ACC112 (cell line): ENCODE measurements around the gene SMAD7.

Experiments used
- H2AFZ ChIP-seq: fragments of 200-600 bp; sonication (generic); one replicate; pipeline ENCODE4 v1.6.0; 2017; ENCODE audit warnings: antibody characterized with exemption, low read length; ENCODE audit not compliant: unreplicated experiment
- H3K27ac ChIP-seq: fragments of 200-600 bp; sonication (generic); 2 replicates; pipeline ENCODE4 v1.5.1; 2014; ENCODE audit warnings: low read depth, mild to moderate bottlenecking, antibody characterized with exemption, low read length, moderate library complexity
- H3K27me3 ChIP-seq: fragments of 200-600 bp; sonication (generic); 2 replicates; pipeline ENCODE4 v1.6.1; 2014; ENCODE audit warnings: mild to moderate bottlenecking, antibody characterized with exemption, low read length, moderate library complexity, mixed read lengths; ENCODE audit not compliant: insufficient read depth
- H3K36me3 ChIP-seq: fragments of 200-600 bp; sonication (generic); 2 replicates; pipeline ENCODE4 v1.6.1; 2016; ENCODE audit warnings: mild to moderate bottlenecking, antibody characterized with exemption, low read length, moderate library complexity, mixed read lengths; ENCODE audit not compliant: insufficient read depth
- H3K4me1 ChIP-seq: fragments of 200-600 bp; sonication (generic); one replicate; pipeline ENCODE4 v1.6.1; 2016; ENCODE audit warnings: low read length, mixed read lengths; ENCODE audit not compliant: insufficient read depth, unreplicated experiment, control insufficient read depth
- H3K4me3 ChIP-seq: fragments of 200-600 bp; sonication (generic); 2 replicates; pipeline ENCODE4 v1.5.1; 2014; ENCODE audit warnings: mild to moderate bottlenecking, low read depth, low read length
- H3K79me2 ChIP-seq: fragments of 200-600 bp; sonication (generic); one replicate; pipeline ENCODE4 v1.6.0; 2016; ENCODE audit warnings: low read length; ENCODE audit not compliant: control insufficient read depth, unreplicated experiment, insufficient read depth

Gene SMAD7

GRCh38 chr18:48921305-48922225, 29.2 kb downstream of the SMAD7 start:
- H3K79me2 ChIP-seq: peaks cover 66% of the 10 kb centered on the region
- peaks cover 55% of the 10 kb centered on the region for H3K4me1 ChIP-seq
- H3K36me3 ChIP-seq: peaks cover 19% of the 10 kb centered on the region; the same call in 1 of the 2 replicates
- H3K4me3 ChIP-seq: no peak overlapping the region
- H3K27ac ChIP-seq: no peak overlapping the region
- H2AFZ ChIP-seq: no peak overlapping the region
- no peaks in the 10 kb centered on the region for H3K27me3 ChIP-seq

- Histone ChIP-seq H3K36me3 (peaks cover 19% of the 10 kb centered on the region; the same call in 1 of the 2 replicates), H2AFZ (no peak overlapping the region), H3K27ac (no peak overlapping the region), H3K79me2 (peaks cover 57% of the 10 kb centered on the region), H3K4me3 (no peak overlapping the region), H3K4me1 (peaks cover 48% of the 10 kb centered on the region), H3K27me3 (no peaks in the 10 kb centered on the region)
Measured at GRCh38 chr18:48920408-48921038, 30.2 kb downstream of the SMAD7 start.

GRCh38 chr18:48919547-48919946, 31.2 kb downstream of the SMAD7 start:
- H3K36me3 ChIP-seq: peaks cover 19% of the 10 kb centered on the region; the same call in 1 of the 2 replicates
- no peak overlapping the region for H3K4me3 ChIP-seq
- H2AFZ ChIP-seq: no peak overlapping the region
- H3K79me2 ChIP-seq: peaks cover 47% of the 10 kb centered on the region
- H3K27ac ChIP-seq: no peak overlapping the region
- H3K27me3 ChIP-seq: no peaks in the 10 kb centered on the region
- H3K4me1 ChIP-seq: peaks cover 38% of the 10 kb centered on the region

- Histone ChIP-seq H2AFZ (no peak overlapping the region), H3K36me3 (peaks cover 19% of the 10 kb centered on the region; the same call in 1 of the 2 replicates), H3K4me1 (peaks cover 33% of the 10 kb centered on the region), H3K79me2 (peaks cover 42% of the 10 kb centered on the region), H3K27me3 (no peaks in the 10 kb centered on the region), H3K4me3 (no peak overlapping the region), H3K27ac (no peak overlapping the region)
Measured at GRCh38 chr18:48918660-48919456, 31.9 kb downstream of the SMAD7 start.

GRCh38 chr18:48917579-48918517, 32.9 kb downstream of the SMAD7 start:
- peaks cover 23% of the 10 kb centered on the region for H3K4me1 ChIP-seq

GRCh38 chr18:48915626-48916425, 34.9 kb downstream of the SMAD7 start:
- no peak overlapping the region for H2AFZ ChIP-seq
- peaks cover 18% of the 10 kb centered on the region for H3K79me2 ChIP-seq
- no peak overlapping the region for H3K27ac ChIP-seq
- H3K27me3 ChIP-seq: no peaks in the 10 kb centered on the region
- H3K4me3 ChIP-seq: no peak overlapping the region
- peaks cover 11% of the 10 kb centered on the region for H3K4me1 ChIP-seq
- peaks cover 13% of the 10 kb centered on the region; the same call in 1 of the 2 replicates for H3K36me3 ChIP-seq

More at GRCh38 chr18:48917579-48918517, 32.9 kb downstream of the SMAD7 start:
- Histone ChIP-seq H3K79me2 (peaks cover 34% of the 10 kb centered on the region), H3K36me3 (peaks cover 19% of the 10 kb centered on the region; the same call in 1 of the 2 replicates), H3K4me3 (no peak overlapping the region), H3K27me3 (no peaks in the 10 kb centered on the region), H2AFZ (no peak overlapping the region), H3K27ac (no peak overlapping the region)

GRCh38 chr18:48914581-48915251, 36.0 kb downstream of the SMAD7 start:
- no peaks in the 10 kb centered on the region for H3K27me3 ChIP-seq
- H3K27ac ChIP-seq: no peak overlapping the region
- no peak overlapping the region for H3K4me3 ChIP-seq
- H2AFZ ChIP-seq: no peak overlapping the region
- peaks cover 13% of the 10 kb centered on the region for H3K79me2 ChIP-seq
- H3K4me1 ChIP-seq: peaks cover 11% of the 10 kb centered on the region
- peaks cover 8% of the 10 kb centered on the region; the same call in 1 of the 2 replicates for H3K36me3 ChIP-seq

GRCh38 chr18:48913775-48914174, 37.0 kb downstream of the SMAD7 start:
- Histone ChIP-seq H3K4me3 (no peak overlapping the region), H3K36me3 (no peaks in the 10 kb centered on the region), H3K27me3 (no peaks in the 10 kb centered on the region), H3K79me2 (peaks cover 3% of the 10 kb centered on the region), H2AFZ (no peak overlapping the region), H3K27ac (no peak overlapping the region), H3K4me1 (peaks cover 11% of the 10 kb centered on the region)

- Histone ChIP-seq H3K79me2 (no peaks in the 10 kb centered on the region), H2AFZ (no peak overlapping the region), H3K36me3 (no peaks in the 10 kb centered on the region), H3K4me1 (peaks cover 9% of the 10 kb centered on the region), H3K4me3 (no peak overlapping the region), H3K27ac (no peak overlapping the region), H3K27me3 (no peaks in the 10 kb centered on the region)
Measured at GRCh38 chr18:48913201-48913600, 37.6 kb downstream of the SMAD7 start.
